Fibroblast of the aortic adventitia (primary cell): Measurements from ENCODE around the gene MLLT6. TPM values are rescaled to one million over a fixed set of nuclear protein-coding genes. Genes with fewer than 3 reads are reported as not detected.

Source experiments
- DNase-seq: peaks from one replicate; pipeline ENCODE4 v3.0.0-alpha.2; 2010; ENCODE audit warnings: low read depth
- H3K4me3 ChIP-seq: 2 replicates; pipeline ENCODE4 v1.5.1; 2011; ENCODE audit warnings: low read depth, mild to moderate bottlenecking, control low read depth, low read length, moderate library complexity
- total RNA-seq: library from RNA; depleted of rRNA; stranded (reverse); fragments of >200 nt; gene quantifications from 2 replicates; pipeline ENCODE4 v1.2.3, GENCODE V29; 2012; ENCODE audit warnings: low replicate concordance
- TF ChIP-seq, protein P1 (sequence below): IDR thresholded peaks from 2 replicates; pipeline ENCODE4 v1.5.1; 2011; ENCODE audit warnings: mild to moderate bottlenecking, low read length, control low read depth, inconsistent platforms; ENCODE audit not compliant: insufficient read depth

Gene MLLT6
- total RNA-seq, 1 donor = 38.7 TPM

GRCh38 chr17:38671939-38672720, 32.9 kb upstream of the MLLT6 start:
- no peak for DNase-seq
- TF ChIP-seq, protein P1, sequence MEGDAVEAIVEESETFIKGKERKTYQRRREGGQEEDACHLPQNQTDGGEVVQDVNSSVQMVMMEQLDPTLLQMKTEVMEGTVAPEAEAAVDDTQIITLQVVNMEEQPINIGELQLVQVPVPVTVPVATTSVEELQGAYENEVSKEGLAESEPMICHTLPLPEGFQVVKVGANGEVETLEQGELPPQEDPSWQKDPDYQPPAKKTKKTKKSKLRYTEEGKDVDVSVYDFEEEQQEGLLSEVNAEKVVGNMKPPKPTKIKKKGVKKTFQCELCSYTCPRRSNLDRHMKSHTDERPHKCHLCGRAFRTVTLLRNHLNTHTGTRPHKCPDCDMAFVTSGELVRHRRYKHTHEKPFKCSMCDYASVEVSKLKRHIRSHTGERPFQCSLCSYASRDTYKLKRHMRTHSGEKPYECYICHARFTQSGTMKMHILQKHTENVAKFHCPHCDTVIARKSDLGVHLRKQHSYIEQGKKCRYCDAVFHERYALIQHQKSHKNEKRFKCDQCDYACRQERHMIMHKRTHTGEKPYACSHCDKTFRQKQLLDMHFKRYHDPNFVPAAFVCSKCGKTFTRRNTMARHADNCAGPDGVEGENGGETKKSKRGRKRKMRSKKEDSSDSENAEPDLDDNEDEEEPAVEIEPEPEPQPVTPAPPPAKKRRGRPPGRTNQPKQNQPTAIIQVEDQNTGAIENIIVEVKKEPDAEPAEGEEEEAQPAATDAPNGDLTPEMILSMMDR = no peak
- no peak overlapping the region for H3K4me3 ChIP-seq

DNA sequence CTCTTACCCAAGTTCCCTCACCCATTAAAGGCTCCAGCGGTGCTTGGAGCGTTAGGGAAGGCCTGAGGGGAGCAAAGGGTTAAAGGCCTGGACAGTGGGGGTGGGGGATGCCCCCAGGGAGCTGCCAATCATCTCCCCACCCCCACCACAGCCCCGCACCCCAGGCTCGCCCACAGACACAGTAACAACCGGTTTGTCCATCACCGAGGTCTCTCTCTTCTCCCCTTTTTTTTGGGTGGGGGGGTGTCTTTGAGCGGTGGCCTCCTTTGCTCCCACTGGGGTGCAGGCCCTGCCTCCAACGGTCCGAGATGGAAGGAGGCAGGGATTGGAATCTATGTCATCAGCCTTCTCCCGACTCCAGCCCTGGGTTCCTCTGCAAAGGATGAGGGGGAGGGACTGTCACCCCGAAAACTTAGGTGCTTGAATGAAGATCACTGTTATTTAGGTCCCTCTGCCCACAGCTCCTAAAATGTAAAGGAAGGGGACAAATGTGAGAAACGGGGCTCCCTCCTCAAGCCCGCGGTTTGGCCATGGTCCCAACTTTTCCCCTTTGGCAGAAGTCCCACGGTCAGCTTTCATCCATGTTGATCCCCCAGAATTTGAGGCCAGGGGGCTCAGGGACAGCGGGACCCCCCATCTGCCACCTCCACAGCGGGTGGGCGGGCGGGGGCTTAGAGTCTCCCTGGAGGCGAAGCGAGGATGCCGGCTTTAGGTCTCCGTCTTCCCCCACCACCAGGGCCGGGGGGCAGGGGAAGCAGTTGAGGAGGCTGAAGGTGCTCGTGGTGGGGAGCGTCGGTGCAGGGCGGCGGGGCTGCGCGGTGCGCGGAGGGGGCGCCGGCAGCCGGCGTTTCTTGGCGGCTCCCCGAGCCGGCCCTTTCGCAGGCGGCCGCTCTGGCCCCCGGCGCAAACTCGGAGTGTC, 32.0 kb upstream of the MLLT6 start:
- TF ChIP-seq, protein P1 = no peak
- no peak for DNase-seq
- no peak overlapping the region for H3K4me3 ChIP-seq

GRCh38 chr17:38673707-38674013, 31.4 kb upstream of the MLLT6 start:
- peak overlapping the region; percentile 60 for H3K4me3 ChIP-seq
- TF ChIP-seq, protein P1 = no peak
- DNase-seq = no peak

- TF ChIP-seq, protein P1 = no peak
- H3K4me3 ChIP-seq = peak overlapping the region; percentile 60
- DNase-seq = no peak
These were observed 30.9 kb upstream of the MLLT6 start for GRCh38 chr17:38674014-38674748.

DNA sequence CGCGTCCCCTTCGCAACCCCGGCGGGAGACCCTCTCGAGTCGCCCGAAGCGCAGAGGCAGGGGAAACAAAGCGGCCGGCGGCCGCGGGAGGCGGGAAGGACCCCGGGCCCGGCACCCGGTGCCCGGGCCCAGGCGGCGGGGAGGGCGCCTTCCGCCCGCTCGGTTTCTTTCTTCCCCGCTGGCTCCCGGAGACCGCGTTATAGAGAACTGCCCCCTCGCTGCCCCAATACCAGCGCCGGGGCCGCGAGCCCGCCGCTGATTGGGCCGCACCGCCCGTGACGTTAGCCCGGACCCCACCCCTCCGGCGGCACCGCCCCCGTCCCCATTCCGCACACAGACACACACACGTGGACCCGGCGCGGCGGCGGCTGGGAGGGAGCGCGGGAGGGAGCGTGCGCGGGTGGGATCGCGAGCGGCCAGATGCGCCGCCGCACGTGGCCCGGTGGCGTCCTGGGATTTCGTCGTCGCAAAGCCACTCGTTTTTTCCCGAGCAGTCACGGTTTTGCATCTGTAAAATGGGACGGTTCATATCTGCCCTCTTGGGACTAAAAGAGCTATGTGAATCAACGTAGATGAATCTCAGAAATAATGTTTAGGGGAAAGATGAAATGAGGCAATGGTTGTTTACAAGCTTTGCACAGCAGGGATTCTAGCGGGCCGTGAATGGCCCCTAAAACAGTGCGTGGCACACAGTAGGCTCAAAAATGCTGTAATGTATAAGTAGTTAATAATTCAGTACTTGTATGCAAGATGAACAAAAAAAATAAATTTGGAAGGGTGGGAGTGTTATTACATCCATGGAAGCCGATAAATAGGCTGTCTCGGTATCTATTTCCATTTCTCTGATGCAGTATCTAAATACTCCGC, 30.1 kb upstream of the MLLT6 start, which contains the start of gene EPOP:
EPOP (minus strand) TSS at position 209 of the 867 bp plus-strand sequence. CDS start 462 bp downstream, outside the sequence.
- H3K4me3 ChIP-seq = peak within 1 kb of the TSS; percentile 60
- DNase-seq = peak; percentile 72
- TF ChIP-seq, protein P1 = no peak
